Effector memory CD4-positive, alpha-beta T cell (primary cell): ENCODE measurements around the gene CPNE8.

Experiments
- DNase-seq, 3 donors: peaks; one replicate each; pipeline ENCODE4 v3.0.0-alpha.2; 2020
- H3K27ac ChIP-seq: 2 replicates; pipeline ENCODE4 v1.7.0; 2013; ENCODE audit warnings: mild to moderate bottlenecking, low read length, moderate library complexity; ENCODE audit not compliant: insufficient read depth, poor library complexity, severe bottlenecking
- H3K27me3 ChIP-seq: replicated peaks from 2 replicates; pipeline ENCODE4 v1.7.0; 2013; ENCODE audit warnings: mild to moderate bottlenecking, low read length; ENCODE audit not compliant: insufficient read depth, control insufficient read depth, poor library complexity, severe bottlenecking
- H3K36me3 ChIP-seq: 2 replicates; pipeline ENCODE4 v1.7.0; 2013; ENCODE audit warnings: mild to moderate bottlenecking, low read length, moderate library complexity; ENCODE audit not compliant: control insufficient read depth, insufficient read depth
- H3K4me1 ChIP-seq: 2 replicates; pipeline ENCODE4 v1.7.0; 2013; ENCODE audit warnings: low read length, mild to moderate bottlenecking; ENCODE audit not compliant: control insufficient read depth, insufficient read depth, poor library complexity, severe bottlenecking
- H3K4me3 ChIP-seq: 2 replicates; pipeline ENCODE4 v1.7.0; 2013; ENCODE audit warnings: low read length, low read depth, mild to moderate bottlenecking; ENCODE audit not compliant: insufficient read depth, poor library complexity, severe bottlenecking
- H3K9me3 ChIP-seq: 2 replicates; pipeline ENCODE4 v1.7.0; 2013; ENCODE audit warnings: mild to moderate bottlenecking, low read length, moderate library complexity; ENCODE audit not compliant: control insufficient read depth

CPNE8 gene

DNA sequence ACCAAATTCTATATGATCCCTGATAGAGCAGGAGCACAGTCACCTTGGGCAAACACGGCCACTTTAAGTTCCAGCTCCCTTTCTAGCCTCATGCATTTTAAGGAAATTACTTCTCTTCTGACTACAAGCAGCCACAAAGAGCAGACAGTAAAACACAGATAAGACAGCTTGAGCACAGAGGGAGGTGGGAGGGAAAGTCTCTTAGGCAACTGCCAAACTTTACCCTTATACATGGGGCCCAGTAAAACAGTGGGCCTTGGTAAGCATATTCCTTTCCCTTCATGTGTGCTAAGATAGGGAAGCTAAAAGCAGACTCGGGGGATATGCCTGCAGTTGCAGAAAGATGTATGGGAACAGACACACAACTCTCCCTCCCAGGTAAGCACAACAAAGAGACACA, 235.9 kb downstream of the CPNE8 start:
- H3K4me1 ChIP-seq, result no peaks in the 10 kb centered on the region
- H3K36me3 ChIP-seq, result no peaks in the 10 kb centered on the region
- H3K27ac ChIP-seq, result no peak overlapping the region
- no peak for DNase-seq
- no peaks in the 10 kb centered on the region for H3K9me3 ChIP-seq
- no peak overlapping the region for H3K4me3 ChIP-seq
- no peaks in the 10 kb centered on the region for H3K27me3 ChIP-seq

GRCh38 chr12:38669081-38669480, 236.3 kb downstream of the CPNE8 start:
- H3K36me3 ChIP-seq, result no peaks in the 10 kb centered on the region
- H3K9me3 ChIP-seq, result no peaks in the 10 kb centered on the region
- DNase-seq, result no peak
- H3K27me3 ChIP-seq, result no peaks in the 10 kb centered on the region
- no peaks in the 10 kb centered on the region for H3K4me1 ChIP-seq
- no peak overlapping the region for H3K4me3 ChIP-seq
- H3K27ac ChIP-seq, result no peak overlapping the region

- no peaks in the 10 kb centered on the region for H3K27me3 ChIP-seq
- no peak overlapping the region for H3K4me3 ChIP-seq
- DNase-seq, result no peak
- no peaks in the 10 kb centered on the region for H3K4me1 ChIP-seq
- no peaks in the 10 kb centered on the region for H3K9me3 ChIP-seq
- H3K27ac ChIP-seq, result no peak overlapping the region
- H3K36me3 ChIP-seq, result no peaks in the 10 kb centered on the region
Measured at GRCh38 chr12:38666425-38666824, 239.0 kb downstream of the CPNE8 start.

- no peak for DNase-seq
- Histone ChIP-seq H3K27ac (no peak overlapping the region), H3K27me3 (no peaks in the 10 kb centered on the region), H3K4me3 (no peak overlapping the region), H3K9me3 (no peaks in the 10 kb centered on the region), H3K4me1 (no peaks in the 10 kb centered on the region), H3K36me3 (no peaks in the 10 kb centered on the region)
Measured at GRCh38 chr12:38664661-38665269, 240.6 kb downstream of the CPNE8 start.

- no peaks in the 10 kb centered on the region for H3K36me3 ChIP-seq
Measured at GRCh38 chr12:38662829-38663228, 242.6 kb downstream of the CPNE8 start.

GRCh38 chr12:38653650-38654049, 251.7 kb downstream of the CPNE8 start:
- Histone ChIP-seq H3K4me1 (no peaks in the 10 kb centered on the region), H3K9me3 (no peaks in the 10 kb centered on the region), H3K27me3 (no peaks in the 10 kb centered on the region), H3K36me3 (no peaks in the 10 kb centered on the region), H3K4me3 (no peak overlapping the region), H3K27ac (no peak overlapping the region)
- DNase-seq, result no peak

More at GRCh38 chr12:38662829-38663228, 242.6 kb downstream of the CPNE8 start:
- Histone ChIP-seq H3K27me3 (no peaks in the 10 kb centered on the region), H3K9me3 (no peaks in the 10 kb centered on the region), H3K4me3 (no peak overlapping the region), H3K27ac (no peak overlapping the region), H3K4me1 (no peaks in the 10 kb centered on the region)
- no peak for DNase-seq

DNA sequence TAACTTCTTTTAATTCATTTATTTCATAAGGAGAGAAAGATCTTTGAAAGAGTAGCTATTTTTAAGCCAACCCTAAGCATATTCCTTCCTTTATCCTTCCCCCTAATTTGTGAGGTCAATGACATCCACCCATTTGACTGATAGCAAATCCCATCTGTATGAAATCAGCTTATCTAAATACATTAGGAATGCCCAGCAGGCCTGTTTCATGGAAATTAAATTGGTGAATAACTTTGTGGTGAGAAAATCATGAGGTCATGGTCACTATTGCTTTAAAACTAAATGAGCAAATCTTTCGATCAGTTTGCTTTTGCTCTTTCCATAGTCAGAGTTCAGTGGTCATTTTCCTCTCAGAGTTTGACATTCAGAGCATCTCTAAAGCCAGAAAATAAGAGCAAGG, 256.6 kb downstream of the CPNE8 start:
- Histone ChIP-seq H3K9me3 (no peaks in the 10 kb centered on the region), H3K27ac (no peak overlapping the region)

GRCh38 chr12:38646146-38646545, 259.2 kb downstream of the CPNE8 start:
- no peak for DNase-seq
- H3K4me1 ChIP-seq, result no peaks in the 10 kb centered on the region
- no peak overlapping the region for H3K27ac ChIP-seq
- H3K9me3 ChIP-seq, result no peaks in the 10 kb centered on the region
- no peaks in the 10 kb centered on the region for H3K27me3 ChIP-seq
- H3K4me3 ChIP-seq, result no peak overlapping the region
- H3K36me3 ChIP-seq, result no peaks in the 10 kb centered on the region

More for the DNA sequence above, 256.6 kb downstream of the CPNE8 start:
- Histone ChIP-seq H3K4me1 (no peaks in the 10 kb centered on the region), H3K36me3 (no peaks in the 10 kb centered on the region), H3K4me3 (no peak overlapping the region), H3K27me3 (no peaks in the 10 kb centered on the region)
- no peak for DNase-seq

GRCh38 chr12:38639625-38640024, 265.8 kb downstream of the CPNE8 start:
- no peaks in the 10 kb centered on the region for H3K27me3 ChIP-seq
- H3K4me3 ChIP-seq, result no peak overlapping the region
- no peaks in the 10 kb centered on the region for H3K36me3 ChIP-seq
- H3K27ac ChIP-seq, result no peak overlapping the region
- H3K9me3 ChIP-seq, result no peaks in the 10 kb centered on the region
- DNase-seq, result no peak
- no peaks in the 10 kb centered on the region for H3K4me1 ChIP-seq

- no peaks in the 10 kb centered on the region for H3K36me3 ChIP-seq
- no peaks in the 10 kb centered on the region for H3K9me3 ChIP-seq
- no peak for DNase-seq
Measured at GRCh38 chr12:38638401-38638800, 267.0 kb downstream of the CPNE8 start.

More at GRCh38 chr12:38638401-38638800, 267.0 kb downstream of the CPNE8 start:
- H3K27me3 ChIP-seq, result no peaks in the 10 kb centered on the region
- no peaks in the 10 kb centered on the region for H3K4me1 ChIP-seq
- no peak overlapping the region for H3K4me3 ChIP-seq
- no peak overlapping the region for H3K27ac ChIP-seq
